Right hindlimb (tissue), 1 donor: ENCODE results near the gene IDUA.
"Not testable (repeated sequence)": the region's sequence is repeated elsewhere in the genome, so short reads cannot be mapped to it uniquely, and the experiment has no call there.

Experiments used
- DNase-seq: peaks from one replicate; pipeline ENCODE4 v3.0.0-alpha.2; 2018

IDUA gene

DNA sequence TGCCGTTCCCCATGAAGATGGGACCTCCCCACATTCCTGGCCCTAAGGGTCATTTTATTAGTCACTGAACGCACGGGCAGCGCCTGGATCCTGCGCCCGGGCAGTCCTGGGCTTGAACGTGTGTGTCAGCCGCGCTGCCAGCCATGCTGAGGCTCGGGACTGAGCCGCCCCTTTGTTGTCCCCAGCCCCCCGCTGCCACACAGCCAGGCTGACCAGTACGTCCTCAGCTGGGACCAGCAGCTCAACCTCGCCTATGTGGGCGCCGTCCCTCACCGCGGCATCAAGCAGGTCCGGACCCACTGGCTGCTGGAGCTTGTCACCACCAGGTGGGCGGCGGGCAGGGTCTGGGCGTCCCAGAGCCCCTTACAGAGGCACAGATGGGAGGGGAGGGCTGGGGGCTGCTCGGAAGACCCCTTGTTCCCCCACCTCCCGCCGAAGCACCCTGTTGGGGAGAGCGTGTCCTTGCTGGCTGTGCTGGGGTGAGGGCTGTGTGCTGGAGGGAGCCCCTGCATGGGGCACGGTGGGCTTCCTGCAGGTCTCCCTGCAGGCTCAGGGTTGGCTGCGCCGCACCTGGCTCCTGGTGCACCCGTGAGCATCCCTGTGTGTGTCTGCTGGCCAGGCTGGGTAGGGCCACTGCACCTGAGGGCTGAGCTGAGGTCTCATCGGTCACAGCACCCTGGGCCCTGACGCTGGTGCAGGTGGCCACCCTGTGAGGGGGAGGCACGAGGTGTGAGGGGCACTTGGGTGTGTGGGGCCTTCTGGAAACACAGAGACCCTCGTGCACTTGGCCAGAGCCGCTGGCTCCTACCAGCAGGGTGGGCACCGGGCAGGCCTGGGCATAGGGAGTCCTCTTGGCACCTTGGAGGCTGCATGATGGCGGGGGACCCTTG, 1.0 kb downstream of the IDUA start:
- no peak for DNase-seq

DNA sequence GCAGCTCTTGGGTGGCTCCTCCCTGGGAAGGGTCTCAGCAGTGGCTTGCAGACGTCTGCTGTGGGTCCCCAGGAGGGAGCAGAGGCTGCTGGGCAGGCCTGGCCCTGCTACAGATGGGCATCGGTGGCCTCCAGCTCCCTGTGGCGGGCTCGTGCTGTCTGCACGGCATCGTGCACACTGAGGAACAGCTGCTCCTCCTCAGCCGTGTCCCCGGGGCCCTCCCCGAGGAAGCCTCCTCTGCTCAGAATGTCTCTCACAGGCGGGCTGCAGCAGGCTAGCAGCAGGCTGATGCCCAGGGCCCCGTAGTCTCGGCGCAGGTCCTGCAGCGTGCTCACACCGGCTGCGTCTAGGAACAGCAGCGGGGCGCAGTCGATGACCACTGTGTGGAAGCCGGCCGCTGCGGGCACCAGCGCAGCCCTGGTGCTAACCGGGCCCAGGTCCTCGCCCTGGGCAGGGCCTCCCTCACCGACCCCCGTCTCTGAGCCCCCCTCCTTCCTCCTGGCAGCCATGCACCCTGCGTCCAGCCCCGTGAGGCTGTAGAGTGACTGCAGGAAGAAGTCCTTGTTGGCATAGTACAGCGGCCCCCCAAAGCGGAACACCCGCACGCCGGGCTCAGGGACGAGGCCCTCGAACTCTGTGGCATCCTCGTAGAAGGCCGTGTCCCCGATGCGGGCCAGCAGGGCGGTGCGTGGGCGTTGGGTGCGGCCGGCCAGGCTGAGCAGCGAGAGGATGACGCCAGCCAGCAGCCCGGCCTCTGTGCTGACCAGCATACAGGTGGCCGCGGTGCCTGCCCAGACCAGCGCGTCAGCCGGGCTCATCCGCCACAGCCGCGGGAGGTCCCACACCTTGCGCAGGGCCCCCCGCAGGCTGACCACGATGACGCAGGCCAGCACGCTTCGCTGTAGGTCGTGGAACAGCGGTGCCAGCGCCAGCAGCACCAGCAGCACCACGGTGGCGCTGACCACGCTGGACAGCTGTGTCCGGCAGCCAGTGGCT, 2.2 kb downstream of the IDUA start:
- no peak for DNase-seq

DNA sequence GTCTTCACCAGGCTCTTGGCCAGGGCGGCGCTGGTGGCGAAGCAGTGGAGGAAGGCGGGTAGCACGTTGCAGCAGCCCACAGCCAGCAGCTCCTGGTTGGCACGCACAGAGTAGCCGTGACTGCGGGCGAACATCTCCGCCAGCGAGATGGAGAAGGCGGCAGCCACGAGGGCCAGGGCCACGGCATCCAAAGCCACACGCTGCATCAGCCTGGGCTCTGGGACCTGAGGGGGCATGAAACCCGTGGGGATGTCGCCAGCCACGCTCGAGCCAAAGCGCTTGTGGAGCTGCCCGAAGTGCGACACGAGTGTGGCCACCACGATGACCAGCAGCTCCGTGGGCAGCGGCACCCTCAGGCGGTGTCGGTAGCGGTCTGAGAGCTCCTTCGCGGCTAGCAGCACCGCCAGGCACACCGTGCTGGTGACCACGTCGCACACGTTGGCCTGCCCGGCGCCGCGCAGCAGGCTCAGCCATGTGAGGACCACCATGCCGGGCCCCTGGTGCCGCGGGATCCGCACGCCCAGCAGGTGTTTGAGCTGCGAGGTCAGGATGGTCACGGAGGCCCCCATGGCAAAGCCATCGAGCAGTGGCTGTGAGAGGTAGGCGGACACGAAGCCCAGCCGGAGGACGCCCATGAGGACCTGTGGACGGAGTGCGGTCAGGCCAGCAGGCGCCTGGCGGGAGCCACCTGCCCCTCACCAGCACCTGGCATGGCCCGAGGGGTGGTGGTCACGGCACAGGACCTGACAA, 3.1 kb downstream of the IDUA start:
- DNase-seq = no peak

DNA sequence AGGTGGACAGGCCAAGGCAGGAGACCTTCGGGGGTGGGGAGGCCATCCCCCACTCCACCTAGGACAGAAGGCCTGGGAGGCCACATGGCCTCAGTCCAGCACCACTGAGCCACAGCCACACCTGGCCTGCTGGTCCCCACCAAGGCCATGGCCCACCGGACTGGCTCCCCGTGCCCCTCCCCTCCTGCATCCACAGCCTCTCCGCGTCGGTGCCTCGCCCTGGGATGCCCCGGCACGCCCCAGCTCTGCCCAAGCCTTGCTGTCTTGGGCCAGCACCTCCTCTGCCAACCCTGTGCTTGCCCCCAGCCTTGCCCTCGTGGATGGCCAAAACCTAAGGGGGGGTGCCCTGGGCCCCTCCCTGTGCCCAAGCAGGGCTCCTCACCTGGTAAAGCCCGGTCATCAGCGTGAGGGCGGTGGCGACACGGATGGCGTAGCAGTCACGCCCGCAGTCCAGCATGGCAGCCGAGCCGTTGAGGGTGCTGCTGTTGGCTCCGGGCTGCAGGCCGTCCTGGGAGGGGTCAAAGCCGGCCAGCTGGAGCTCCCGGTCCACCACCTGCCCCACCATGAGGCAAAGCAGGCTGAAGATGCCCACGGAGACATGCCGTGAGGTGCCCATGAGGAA, 4.0 kb downstream of the IDUA start:
- DNase-seq = no peak

DNA sequence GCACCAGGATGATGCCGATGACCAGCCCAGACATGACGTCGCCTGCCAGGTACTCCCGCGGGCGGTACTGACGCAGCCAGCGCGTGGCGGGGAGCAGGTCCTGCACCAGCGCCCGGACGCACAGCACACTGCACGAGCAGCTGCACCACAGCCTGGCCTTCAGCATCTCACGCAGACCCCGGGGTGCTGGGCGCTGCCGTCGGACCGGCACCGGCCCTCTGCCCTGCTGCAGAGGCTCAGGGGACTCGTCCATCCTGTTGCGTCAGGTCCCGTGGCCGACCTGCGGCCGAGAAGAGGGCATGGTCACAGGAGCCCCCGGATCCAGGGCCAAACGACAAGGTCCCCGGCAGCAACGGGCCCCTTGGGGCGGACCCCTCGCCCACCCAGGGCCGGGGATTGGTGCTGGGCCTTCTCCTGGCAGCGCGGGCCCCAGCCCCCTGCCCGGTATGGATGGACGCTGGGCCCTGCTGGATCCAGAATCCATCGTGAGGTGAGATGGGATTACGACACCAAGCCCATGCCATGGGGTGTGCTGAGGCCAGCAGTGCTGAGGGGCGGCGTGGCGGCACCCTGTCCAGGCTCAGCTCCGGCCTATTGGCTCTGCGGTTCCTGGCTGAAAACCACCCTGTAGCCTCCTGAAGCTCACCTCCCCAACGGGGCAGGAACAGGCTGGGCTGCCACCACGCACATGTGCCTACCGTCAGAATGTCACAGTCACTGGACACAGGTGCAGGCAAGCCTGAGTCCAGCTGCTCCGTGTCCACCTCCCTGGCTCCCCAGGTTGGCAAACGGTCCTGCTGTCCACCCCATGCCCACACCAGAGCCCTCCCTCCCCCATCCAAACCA, 4.8 kb downstream of the IDUA start:
- DNase-seq = no peak

DNA sequence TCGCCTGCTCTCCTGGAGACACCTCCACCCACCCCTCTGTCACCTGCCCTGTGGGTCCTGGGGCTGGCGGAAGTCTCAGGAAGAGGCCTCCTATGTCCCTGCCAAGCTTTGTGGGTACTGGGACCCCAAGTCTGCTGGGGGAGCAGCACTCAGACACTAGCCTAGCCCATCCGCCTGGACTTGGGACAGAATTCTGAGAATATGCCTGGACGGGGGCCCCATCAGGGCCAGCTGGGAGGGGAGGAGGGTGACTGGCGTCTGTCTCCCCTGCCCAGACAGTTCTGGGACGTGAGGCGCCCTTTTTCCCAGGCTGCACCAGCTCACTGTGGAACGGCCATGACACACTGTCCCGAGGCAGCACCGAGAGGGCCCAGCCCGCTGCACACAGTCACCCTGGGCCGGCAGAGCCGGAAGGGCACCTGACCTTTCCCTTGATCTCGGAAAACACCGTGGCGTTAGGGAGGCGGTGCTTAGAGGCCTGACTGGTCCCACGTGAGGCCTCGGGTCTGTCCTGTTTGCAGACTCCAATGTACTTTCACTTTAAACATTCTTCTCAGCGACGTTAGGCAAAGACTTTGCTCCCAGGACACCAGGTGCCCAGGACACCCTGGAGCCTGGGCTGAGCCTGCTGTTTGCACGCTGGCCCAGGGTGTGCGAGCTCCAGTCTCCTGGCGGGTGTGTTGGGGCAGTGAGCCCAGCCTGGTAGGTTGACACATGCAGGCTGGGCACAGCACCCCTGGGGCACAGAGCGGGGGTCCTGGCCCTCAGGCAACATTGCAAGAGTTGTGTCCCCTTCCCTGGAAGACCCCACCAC, 5.7 kb downstream of the IDUA start:
- no peak for DNase-seq

DNA sequence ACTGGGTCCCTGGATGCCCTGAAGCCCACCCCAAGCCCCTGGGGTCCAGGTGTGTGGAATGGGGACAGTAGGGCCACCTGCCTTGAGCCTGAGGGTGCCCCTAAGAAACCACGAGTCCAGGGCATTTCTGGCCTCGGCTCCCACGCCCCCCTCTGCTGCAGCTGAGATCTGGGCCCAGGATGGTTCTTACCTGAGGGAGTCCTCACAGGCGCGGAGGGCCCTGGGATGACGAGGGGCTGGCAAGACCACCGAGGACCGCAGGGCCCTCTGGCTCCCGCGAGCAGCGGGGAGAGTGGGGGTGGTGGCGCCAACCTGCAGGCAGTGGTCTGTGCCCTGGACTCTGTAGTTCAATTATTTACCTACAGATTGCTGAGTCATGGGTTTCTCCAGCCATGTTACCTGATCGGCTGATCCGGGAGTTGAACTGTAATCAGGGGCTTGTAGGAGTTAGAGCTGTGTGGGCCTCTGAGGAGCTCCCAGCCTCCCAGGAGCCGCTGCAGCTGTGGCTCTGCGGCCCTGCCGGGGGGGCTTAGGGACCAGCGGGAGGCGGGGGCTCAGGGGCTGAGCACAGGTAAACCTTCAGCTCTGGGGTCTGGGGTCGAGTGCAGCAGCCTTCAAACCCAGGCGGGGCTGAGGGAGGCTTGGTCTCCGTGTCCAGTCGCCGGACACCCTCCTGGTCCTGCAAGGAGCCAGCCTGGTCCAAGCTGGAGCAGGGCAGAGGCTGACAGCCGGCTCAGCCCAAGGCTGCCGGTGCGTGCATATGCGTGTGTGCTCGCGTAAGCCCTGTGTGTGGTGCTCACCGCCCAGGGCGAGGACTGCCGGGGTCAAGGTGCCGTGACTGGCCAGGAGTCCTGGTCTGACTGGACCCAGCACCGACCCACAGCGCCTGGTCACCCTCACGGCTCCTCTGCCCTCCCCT, 6.5 kb downstream of the IDUA start, which contains the start of gene SLC26A1:
SLC26A1 (minus strand) TSS at position 294 of the 919 bp plus-strand sequence. CDS start 1,701 bp downstream, outside the sequence.
- no peak for DNase-seq

DNA sequence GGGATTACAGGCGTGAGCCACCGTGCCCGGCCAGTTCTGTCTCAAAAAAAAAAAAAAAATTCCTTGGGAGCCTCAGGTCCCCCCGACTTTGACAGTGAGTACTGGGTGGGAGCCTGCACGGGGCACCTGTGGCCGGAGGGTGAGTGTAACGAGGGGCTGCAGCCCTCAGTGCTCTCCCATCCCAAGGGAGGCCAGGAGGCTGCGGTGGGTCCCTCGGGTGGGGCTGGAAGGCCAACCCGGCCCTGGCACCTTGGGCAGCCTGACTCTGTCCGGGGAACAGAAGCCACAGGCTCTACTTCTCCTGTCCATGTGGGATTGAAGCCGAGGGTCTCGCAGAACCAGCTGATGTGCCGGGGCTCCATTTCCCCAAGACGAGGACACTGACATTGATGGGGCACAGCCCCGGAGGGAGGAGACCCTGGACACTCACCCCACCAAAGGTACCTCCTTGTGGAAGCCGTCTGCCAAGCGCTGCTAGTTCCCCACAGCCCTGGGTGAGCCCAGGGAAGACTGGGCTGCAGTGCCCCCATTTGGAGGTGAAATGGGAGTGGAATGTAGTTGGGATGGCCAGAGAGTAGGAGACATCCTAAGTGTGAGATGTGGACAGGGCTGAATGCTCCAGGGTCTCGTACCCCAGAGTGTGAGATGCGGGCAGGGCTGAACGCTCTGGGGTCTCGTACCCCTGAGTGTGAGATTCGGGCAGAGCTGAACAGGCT, 8.6 kb downstream of the IDUA start:
- DNase-seq = no peak

DNA sequence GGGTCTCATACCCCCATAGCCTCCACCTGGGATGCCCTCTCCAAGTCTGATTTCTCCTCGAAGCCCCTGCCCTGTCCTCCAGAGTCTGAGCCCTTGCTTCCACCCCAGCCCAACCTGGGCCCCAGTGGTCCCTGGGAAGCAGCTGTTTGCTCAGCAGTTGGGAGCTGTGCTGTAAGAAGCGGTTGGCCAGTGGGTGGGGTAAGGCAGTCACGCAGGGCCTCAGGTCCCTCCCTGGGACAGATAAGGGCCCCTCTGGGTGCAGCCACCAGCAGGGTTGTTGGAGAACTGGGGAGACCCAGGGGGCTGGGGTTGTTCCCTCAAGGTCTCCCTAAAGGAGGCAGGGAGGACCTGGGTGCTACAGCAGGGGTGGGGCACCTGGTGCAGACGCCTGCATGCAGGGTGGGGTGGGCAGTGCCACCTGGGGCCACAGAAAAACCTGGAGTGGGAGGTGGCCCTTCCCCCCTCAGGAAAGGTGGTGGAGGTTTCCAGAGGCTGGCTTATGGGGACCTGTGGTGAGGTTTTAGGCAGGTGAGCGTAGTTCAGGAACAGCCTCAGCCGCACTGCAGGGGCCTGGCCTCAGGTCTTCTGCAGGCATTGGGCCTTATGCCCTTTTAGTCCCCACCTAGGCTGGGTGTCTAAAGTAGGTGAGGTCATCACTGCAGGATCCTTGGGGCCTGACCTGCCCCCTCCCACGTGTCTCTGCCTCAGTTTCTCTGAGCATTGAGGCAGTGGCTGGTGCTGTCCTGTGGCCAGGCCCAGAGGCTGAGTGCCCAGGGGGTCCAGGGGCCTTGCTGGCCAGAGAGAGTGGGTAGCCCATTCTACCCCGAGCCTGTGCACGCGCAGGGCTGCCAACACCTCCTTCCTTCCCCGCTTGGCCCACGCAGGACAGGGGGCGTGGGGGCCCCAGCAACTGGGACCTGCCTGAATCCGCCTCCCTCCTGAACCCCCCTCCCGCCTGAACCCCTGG, 9.5 kb downstream of the IDUA start:
- DNase-seq = no peak

DNA sequence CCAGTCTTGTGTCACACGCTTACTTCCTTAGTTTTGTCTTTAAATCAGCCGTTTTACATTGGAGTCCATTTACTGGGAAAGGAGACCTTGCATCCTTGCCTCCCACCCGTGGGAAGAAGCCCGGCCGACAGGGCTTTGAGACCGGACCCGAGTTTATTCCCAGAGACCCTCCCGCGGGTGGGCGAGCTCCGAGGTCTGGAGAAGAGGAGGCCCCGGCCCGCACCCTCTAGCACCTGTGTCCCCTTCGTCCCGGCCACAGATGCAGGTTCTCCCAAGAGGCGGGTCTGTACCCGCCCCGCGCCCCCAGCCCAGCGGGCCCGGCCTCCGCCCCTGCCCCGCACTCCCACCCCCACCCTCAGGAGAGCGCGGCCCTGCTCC, 10.1 kb downstream of the IDUA start:
- no peak for DNase-seq

DNA sequence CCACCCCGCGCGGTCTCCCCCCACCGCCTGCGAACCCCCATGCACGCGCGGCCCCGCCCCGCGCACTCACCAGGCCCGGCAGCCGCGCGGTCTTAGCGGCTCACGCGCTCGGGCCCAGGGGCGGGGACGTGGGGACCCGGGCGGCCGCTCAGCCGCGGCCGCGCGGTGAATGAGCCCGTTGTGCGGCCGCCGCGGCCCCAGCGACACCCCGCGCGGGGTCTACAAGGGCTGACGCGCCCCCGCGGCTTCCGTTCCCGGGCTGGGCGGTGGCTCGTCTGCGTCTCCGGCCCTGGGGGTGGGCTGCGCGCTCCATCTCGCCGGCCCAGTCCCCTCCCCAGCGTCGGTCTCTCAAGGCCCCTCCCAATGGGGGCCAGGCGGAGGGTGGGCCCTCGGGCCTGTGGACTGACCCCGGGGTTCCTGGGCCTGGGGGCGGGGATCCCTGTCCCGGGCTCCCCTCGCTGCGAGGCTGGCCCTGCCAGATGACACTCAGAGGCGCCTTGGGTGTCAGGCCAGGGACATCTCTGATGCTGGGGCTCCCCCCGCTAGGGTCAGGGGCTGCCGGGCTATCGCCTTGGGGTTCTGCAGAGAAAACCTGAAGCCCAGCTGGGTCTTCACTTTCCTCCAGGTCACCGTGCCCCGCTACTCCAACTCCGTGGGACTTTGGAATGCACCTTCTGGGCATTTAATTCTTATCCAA, 10.7 kb downstream of the IDUA start:
- DNase-seq = no peak

DNA sequence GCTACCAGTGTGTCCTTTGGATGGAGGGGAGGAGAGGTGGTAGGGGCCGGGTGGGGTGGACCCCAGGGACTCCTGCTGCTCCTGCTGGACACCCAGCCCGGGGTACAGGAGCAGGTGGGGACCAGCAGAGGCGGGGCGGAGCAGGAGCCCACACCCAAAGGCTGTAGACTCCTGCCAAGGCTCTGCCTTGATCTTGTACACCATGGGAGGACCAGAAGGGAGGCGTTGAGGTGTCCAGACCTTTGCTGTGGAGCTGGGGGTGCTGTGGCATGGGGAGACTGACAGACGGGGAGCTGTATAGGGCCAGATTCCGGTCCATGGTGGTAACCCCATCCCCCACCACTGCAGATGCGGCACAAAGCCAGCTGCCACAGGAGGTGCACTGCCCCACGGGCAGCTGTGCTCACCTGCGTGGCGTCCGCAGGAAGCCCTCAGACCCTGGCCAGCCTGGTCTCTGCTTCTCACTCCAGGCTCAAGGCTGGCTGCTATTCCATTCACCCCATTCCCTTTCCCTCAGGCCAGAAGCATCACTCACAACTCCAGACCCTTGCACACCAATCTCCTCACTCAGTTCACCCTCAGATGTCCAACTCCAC, 11.3 kb downstream of the IDUA start:
- no peak for DNase-seq

DNA sequence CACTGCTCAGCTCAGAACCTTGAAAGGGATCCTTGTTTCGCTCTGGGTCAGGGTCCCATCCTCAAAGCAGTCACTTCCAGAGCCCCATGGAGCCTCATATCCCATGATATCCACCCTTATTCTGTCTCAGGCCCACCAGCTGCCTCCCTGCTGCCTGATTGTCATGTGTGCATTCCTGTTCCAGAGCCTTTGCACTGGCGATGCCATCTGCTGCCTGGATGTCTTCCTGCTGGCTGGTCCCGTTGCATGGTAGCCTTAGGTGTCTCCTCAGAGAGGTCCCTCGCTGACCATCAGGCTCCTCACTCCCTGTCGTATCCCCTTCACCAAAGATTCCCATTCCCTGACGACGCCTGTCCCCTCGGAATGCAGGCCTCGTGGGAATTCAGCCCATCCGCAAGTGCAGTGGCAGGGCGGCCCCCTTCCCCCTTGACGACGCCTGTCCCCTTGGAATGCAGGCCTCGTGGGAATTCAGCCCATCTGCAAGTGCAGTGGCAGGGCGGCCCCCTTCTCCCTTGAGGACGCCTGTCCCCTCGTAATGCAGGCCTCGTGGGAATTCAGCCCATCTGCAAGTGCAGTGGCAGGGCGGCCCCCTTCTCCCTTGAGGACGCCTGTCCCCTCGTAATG, 12.5 kb downstream of the IDUA start:
- not testable (repeated sequence) for DNase-seq

DNA sequence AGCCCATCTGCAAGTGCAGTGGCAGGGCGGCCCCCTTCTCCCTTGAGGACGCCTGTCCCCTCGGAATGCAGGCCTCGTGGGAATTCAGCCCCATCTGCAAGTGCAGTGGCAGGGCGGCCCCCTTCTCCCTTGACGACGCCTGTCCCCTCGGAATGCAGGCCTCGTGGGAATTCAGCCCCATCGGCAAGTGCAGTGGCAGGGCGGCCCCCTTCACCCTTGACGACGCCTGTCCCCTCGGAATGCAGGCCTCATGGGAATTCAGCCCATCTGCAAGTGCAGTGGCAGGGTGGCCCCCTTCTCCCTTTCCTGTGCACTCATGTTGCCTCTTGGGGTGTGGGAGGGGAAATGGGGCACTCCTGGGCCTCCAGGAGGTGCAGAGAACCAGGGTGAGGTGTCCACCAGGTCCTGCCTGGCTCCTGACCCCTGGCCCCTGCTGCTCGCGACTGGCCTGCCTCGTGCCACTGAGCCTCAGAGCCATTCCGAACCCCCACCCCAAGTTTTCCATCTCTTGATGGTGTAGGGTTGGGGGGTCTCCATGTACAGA, 13.1 kb downstream of the IDUA start:
- DNase-seq = no peak

DNA sequence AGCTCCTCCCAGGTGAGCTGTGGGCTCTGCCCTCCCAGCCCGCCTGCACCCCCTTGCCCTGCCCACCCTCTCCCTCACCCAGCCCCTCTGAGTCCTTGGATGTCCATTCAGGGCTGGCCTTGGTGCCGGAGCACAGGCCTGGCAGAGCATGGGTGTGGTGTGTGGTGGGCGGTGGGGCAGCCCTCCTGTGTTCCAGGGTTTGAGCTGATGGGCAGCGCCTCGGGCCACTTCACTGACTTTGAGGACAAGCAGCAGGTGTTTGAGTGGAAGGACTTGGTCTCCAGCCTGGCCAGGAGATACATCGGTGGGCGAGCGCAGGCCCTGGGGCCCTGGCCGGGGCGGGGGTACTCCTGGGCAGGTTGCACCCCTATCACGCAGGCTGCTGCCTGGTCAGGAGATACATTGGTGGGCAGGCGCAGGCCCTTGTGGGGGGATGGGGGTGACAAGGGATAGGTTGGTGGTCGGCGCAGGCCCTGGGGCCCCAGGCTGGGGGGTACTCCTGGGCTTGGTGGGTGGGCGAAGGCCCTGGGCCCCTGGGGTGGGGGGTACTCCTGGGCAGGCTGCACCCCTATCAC, 13.9 kb downstream of the IDUA start:
- no peak for DNase-seq
